Adipocyte (in vitro differentiated cells): ENCODE data around the gene TRIM2.
A peak's percentile ranks its signal among the peaks of the same experiment; 100 is the strongest.
"Not testable (repeated sequence)": the region's sequence is repeated elsewhere in the genome, so short reads cannot be mapped to it uniquely, and the experiment has no call there.

Experiments used
- DNase-seq: peaks from one replicate; pipeline ENCODE4 v3.0.0-alpha.2; 2015; ENCODE audit warnings: low read depth
- H3K27me3 ChIP-seq: replicated peaks from 2 replicates; pipeline ENCODE4 v1.7.0; 2013; ENCODE audit warnings: mild to moderate bottlenecking, low read length, moderate library complexity; ENCODE audit not compliant: control insufficient read depth, insufficient read depth
- H3K36me3 ChIP-seq: 2 replicates; pipeline ENCODE4 v1.7.0; 2013; ENCODE audit warnings: low read length, mild to moderate bottlenecking, moderate library complexity; ENCODE audit not compliant: control insufficient read depth, insufficient read depth, severe bottlenecking
- H3K4me1 ChIP-seq: 2 replicates; pipeline ENCODE4 v1.7.0; 2013; ENCODE audit warnings: mild to moderate bottlenecking, low read length, moderate library complexity; ENCODE audit not compliant: control insufficient read depth, insufficient read depth
- H3K4me3 ChIP-seq: 2 replicates; pipeline ENCODE4 v1.7.0; 2013; ENCODE audit warnings: mild to moderate bottlenecking, low read length, moderate library complexity
- H3K9ac ChIP-seq: 2 replicates; pipeline ENCODE4 v1.7.0; 2013; ENCODE audit warnings: mild to moderate bottlenecking, low read length, moderate library complexity
- H3K9me3 ChIP-seq: 2 replicates; pipeline ENCODE4 v1.7.0; 2013; ENCODE audit warnings: mild to moderate bottlenecking, low read length, moderate library complexity; ENCODE audit not compliant: control insufficient read depth

The TRIM2 gene

DNA sequence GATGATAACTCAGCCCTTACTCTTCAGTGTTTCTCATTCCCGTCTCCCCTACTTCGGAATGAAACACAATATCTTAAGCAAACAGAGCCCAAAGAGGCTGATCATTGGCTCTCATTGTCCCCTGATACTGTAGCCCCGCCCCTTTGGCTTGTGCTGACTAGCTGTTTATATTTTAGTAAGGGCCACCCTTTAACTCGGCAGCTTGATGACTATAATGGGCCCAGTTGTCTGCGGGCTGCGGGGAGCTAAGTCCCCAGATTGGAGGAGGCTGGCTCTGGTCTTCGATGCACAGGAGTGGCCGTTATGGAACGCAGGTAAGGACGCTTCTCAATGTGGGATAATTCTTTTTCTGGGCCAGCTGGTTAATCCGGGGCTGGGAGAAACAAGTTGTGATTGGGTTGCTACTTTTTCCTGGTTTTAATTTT lies at the start of gene TRIM2:
Gene TRIM2, plus strand, starts transcription at position 197 of the 425 bp plus-strand sequence. Its CDS starts 88 bp downstream, at position 285.
- Histone ChIP-seq H3K9me3 (no peaks in the 10 kb centered on the region), H3K4me3 (peak within 1 kb of the TSS; percentile 53), H3K9ac (peak within 1 kb of the TSS; percentile 20), H3K27me3 (peaks cover 12% of the 10 kb centered on the region), H3K36me3 (no peaks in the 10 kb centered on the region), H3K4me1 (peaks cover 11% of the 10 kb centered on the region)
- DNase-seq = no peak

DNA sequence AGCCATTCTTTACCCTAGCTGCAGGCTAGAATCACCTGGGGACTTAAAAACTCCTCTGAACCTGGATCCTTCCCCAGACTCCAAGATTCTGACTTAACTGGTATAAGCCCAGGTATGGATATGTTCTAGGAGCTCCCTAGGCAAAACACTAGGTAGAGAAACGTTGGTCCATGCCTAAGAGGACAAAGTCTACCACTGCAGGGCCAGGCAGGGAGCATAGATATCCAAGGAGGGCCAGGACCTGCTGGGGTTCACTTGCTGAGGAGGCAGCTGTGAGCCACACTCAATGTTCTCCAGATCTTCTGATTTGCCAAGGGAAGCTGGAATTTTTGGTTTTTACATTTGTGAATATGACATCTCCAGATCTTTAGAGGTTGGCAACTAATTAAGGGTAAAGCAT lies 48.6 kb upstream of the TRIM2 start:
- peaks cover 18% of the 10 kb centered on the region for H3K4me1 ChIP-seq
- H3K4me3 ChIP-seq = no peak overlapping the region
- H3K36me3 ChIP-seq = no peaks in the 10 kb centered on the region
- H3K9me3 ChIP-seq = no peaks in the 10 kb centered on the region
- peaks cover 27% of the 10 kb centered on the region for H3K27me3 ChIP-seq
- DNase-seq = no peak
- no peak overlapping the region for H3K9ac ChIP-seq

DNA sequence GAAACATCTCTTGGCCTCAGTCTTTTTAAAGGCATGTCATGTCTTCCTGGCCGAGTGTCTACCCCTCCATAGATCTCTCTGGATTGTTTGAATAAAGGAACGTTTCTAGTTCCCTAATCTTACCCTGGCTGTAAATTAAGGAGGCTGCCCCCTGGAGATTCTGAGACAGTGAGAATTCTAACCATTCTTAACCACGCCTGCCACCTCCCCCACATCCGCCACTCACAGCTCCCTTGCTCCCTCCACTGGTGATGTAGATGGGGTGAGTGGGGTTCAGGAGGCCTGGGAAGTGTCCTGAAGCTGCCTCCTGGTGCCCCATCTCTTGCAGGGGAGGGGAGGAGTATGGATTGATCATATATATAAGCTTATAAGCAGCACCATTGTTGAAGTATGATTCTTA lies 48.0 kb upstream of the TRIM2 start:
- Histone ChIP-seq H3K4me1 (peaks cover 18% of the 10 kb centered on the region), H3K36me3 (no peaks in the 10 kb centered on the region), H3K27me3 (peaks cover 27% of the 10 kb centered on the region), H3K4me3 (no peak overlapping the region), H3K9me3 (no peaks in the 10 kb centered on the region), H3K9ac (no peak overlapping the region)
- no peak for DNase-seq

DNA sequence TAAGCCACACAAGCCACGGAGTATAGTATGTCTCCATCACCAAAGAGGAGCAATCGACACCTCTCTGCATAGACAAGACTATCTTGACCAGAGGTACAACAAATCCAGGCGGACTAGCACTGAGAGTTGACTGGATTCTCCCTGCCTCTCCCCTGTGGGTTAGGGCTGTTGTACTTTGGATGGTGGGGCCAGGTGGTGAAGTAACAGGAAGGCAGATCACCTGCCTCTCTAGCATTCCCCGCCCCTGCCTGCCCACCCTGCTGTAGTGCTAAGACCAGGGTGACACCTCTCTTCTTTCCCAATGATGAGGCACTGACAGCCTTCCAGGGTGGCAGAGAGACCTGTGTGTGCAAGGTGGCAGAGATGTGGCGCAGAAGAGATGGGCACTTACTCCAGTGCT lies 47.5 kb upstream of the TRIM2 start:
- H3K27me3 ChIP-seq = peaks cover 27% of the 10 kb centered on the region
- H3K4me1 ChIP-seq = peaks cover 18% of the 10 kb centered on the region
- H3K9ac ChIP-seq = no peak overlapping the region
- no peak for DNase-seq
- no peaks in the 10 kb centered on the region for H3K36me3 ChIP-seq
- H3K9me3 ChIP-seq = no peaks in the 10 kb centered on the region
- H3K4me3 ChIP-seq = no peak overlapping the region

DNA sequence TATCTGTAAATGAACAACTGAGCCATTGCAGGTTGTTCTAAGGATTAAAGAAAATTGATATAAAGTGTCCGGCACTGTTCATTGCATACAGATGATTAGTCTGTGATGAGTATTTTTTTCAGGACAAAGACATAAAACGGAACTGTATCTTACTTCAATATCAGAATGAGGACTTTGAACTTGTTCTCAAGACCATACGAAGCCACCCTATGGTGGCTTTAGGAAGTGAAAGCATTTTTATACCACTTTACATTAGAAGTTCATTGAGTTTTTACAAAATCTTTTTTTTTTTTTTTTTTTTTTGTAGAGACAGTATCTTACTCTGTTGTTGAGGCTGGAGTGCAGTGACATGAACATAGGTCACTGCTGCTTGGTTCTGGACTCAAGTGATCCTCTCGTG lies 45.2 kb upstream of the TRIM2 start:
- Histone ChIP-seq H3K4me3 (no peak overlapping the region), H3K27me3 (peaks cover 25% of the 10 kb centered on the region), H3K36me3 (no peaks in the 10 kb centered on the region), H3K4me1 (peaks cover under 1% of the 10 kb centered on the region), H3K9me3 (no peaks in the 10 kb centered on the region), H3K9ac (no peak overlapping the region)
- DNase-seq = no peak

DNA sequence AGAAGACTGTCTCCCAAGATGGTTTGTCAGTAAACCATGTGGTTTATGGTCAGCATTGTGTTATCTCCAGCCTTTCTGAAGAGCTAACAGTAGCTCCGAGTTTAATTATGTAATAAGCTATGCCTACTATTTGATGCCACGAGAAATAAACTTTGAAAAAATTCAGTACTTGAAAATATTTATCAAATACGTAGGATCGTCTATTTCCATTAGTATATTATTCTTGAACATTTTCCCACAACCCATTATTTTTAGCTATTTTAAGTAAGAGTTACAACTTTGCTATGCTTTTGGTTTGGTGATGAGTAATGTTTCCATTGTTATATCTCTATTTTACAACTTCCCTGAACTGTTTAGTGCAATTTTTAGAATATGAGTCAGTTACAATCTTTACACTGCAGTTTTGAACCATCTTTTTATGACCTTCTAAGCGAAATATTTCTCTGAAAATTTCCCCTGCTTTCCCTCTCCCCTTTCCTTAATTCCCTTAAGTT lies 44.5 kb upstream of the TRIM2 start:
- Histone ChIP-seq H3K9ac (no peak overlapping the region), H3K36me3 (no peaks in the 10 kb centered on the region), H3K4me1 (no peaks in the 10 kb centered on the region), H3K9me3 (peaks cover 4% of the 10 kb centered on the region), H3K27me3 (peaks cover 20% of the 10 kb centered on the region), H3K4me3 (no peak overlapping the region)
- peak; percentile 64 for DNase-seq

DNA sequence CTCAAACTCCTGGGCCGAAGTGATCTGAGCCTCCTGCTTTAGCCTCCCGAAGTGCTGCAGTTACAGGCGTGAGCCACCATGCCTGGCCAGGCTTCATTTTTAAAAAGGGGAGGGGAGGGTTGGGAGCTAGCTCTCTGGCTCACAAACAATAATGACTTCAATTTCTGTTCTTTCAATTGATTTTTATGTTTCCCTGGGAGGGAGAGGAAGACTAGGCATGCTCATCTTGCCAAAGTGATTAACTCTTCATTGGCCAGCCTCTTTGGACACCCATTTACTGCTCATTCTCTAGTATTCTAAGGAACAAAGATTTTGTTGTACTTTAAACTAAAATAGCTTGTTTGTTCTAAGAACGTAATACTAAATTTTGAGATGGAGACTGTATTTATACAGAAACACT lies 43.4 kb upstream of the TRIM2 start:
- peaks cover 4% of the 10 kb centered on the region for H3K9me3 ChIP-seq
- peaks cover 18% of the 10 kb centered on the region for H3K27me3 ChIP-seq
- H3K9ac ChIP-seq = no peak overlapping the region
- no peaks in the 10 kb centered on the region for H3K36me3 ChIP-seq
- H3K4me1 ChIP-seq = no peaks in the 10 kb centered on the region
- no peak overlapping the region for H3K4me3 ChIP-seq
- no peak for DNase-seq

DNA sequence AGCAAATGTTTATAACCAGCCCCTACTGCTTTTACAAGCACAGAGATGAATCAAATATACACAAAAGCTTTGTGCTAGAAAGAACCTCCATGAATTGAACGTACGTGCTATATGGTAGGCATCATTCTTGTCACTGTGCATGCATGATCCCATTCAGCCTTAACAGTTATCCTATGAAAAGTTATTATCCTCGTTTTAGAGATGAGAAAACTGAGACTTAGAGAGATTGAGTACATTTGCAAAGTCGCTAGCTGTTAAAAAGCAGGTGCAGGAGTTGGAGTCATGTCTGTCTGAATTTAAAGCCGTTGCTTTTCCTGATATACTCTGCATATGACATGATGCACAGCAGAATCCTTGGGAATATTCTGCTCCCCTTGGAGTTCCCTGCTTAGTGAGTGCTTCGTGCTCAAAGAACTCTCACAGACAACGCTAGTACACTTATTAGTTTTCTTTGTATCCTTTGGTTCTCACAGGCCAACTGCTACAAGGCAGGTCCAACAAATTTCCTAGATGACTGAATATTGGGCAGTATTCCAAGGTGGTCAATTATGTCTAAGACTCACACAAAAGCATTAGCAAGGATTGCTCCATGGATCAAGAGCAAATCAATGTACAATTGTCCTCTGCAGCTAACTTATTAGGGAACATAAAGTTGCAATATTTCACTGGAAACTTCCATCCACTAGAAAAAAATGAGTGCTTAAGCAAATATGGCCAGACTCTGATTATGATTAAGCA lies 42.8 kb upstream of the TRIM2 start:
- DNase-seq = no peak
- Histone ChIP-seq H3K9ac (no peak overlapping the region), H3K4me3 (no peak overlapping the region), H3K36me3 (no peaks in the 10 kb centered on the region), H3K27me3 (peaks cover 13% of the 10 kb centered on the region), H3K4me1 (no peaks in the 10 kb centered on the region), H3K9me3 (peaks cover 4% of the 10 kb centered on the region)

DNA sequence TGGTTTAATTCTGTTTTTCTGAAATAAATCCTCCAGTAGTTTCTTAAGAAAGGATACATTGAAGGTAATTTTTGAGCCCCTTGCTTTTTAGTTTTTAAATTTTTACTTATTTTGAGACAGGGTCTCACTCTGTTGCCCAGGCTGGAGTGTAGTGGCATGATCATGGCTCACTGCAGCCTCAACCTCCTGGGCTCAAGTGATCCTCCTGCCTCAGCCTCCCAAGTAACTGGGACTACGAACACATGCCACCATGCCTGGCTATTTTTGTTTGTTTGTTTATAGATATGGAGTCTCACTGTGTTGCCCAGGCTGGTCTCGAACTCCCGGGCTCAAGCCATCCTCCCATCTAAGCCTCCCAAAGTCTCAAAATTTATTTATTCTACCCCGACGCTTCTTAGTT lies 39.0 kb upstream of the TRIM2 start:
- not testable (repeated sequence) for H3K27me3 ChIP-seq, H3K9me3 ChIP-seq, H3K4me1 ChIP-seq, H3K36me3 ChIP-seq, H3K9ac ChIP-seq, DNase-seq, H3K4me3 ChIP-seq

DNA sequence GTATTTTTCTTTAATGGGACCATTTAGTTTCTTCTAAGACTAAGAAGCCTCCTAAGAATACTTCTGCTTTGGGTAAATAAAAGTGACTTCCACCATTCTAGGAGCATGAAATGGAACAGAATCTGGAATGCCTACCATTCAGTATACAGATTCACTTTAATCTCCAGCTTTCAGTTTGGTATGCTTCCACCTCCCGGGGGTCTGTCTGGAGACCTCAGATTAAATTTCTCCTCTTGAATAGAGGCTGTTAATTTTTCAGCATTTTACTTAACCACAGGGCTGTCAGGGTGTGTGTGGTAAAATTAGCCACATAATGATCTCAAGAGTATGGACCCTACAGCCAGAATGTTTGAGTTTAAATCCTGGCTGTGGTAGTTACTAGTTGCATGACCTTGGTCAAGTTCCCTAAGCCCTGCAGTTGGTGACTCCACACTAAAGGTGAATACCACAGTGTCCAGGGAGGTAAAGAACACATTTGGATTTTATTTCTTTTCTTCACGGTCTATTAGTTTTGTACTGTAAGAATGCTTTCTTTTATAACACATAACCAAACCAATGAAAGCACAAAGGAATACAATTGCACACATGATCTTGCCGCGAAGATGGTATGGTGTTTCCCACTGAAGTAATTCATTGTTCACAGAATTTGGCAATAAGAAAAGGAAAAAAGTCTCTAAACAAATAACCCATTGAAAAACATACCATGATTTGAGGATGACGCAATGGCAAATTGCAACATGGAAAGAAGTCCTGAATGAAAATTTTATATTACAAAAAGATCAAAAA lies 37.3 kb upstream of the TRIM2 start:
- Histone ChIP-seq H3K36me3 (no peaks in the 10 kb centered on the region), H3K9ac (no peak overlapping the region), H3K27me3 (peaks cover 10% of the 10 kb centered on the region), H3K9me3 (peaks cover 4% of the 10 kb centered on the region), H3K4me3 (no peak overlapping the region), H3K4me1 (peaks cover 9% of the 10 kb centered on the region)
- DNase-seq = peak; percentile 90

DNA sequence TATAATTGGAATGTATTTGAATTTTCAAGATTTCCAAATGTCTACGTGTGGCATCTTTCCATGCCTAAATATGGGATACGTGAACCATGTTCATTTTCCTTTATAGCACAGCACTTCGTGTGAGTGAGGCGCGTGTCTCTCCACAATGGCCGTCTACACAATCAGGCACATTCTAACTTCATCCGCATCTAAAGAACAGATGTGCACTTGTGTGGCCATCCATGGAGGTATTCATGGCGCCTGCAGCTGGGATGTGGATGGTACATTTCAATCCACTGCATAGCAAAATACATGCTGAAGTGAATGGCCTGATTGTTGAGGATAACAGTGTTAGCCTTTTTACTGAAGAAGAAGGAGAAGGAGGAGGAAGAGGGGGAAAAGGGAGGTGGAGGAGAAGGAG lies 34.5 kb upstream of the TRIM2 start:
- H3K9me3 ChIP-seq = no peaks in the 10 kb centered on the region
- no peaks in the 10 kb centered on the region for H3K36me3 ChIP-seq
- no peak overlapping the region for H3K9ac ChIP-seq
- H3K4me3 ChIP-seq = no peak overlapping the region
- no peak for DNase-seq
- H3K4me1 ChIP-seq = peaks cover 9% of the 10 kb centered on the region
- peaks cover 20% of the 10 kb centered on the region for H3K27me3 ChIP-seq
